IMR-90 (cell line): ENCODE measurements around the gene PCNX2. TPM values are rescaled to one million over a fixed set of nuclear protein-coding genes. Genes with fewer than 3 reads are reported as not detected.

ENCODE experiments used
- ATAC-seq: fragments of 200-7000 bp; cut with Tn5 transposase; 2 replicates; pipeline ENCODE4 v1.9.1; 2020; ENCODE audit warnings: low read depth, mild to moderate bottlenecking, moderate library complexity
- BruUV-seq: library from RNA; stranded (reverse); fragments of 400-500 nt; replicated peaks from 2 replicates; lab custom pipeline; 2021; lab: Mats Ljungman, UMichigan
- CTCF ChIA-PET: fragments of 300-600 bp; formaldehyde crosslinking; extraction: SDS; loops from one replicate; lab custom pipeline; 2021; ENCODE audit warnings: antibody characterized with exemption; lab: Yijun Ruan, JAX
- POLR2A ChIA-PET: fragments of 300-600 bp; sonication (Branson Sonifier 250); formaldehyde crosslinking; loops from one replicate; lab custom pipeline; 2022; ENCODE audit warnings: antibody characterized with exemption; ENCODE audit not compliant: unreplicated experiment; lab: Charles Lee
- DNase-seq: peaks from one replicate; pipeline ENCODE4 v3.0.0; 2013
- H2AFZ ChIP-seq: replicated peaks from 2 replicates; pipeline ENCODE3; 2013; ENCODE audit warnings: low read length, mild to moderate bottlenecking; ENCODE audit not compliant: poor library complexity
- H2AK5ac ChIP-seq: 2 replicates; pipeline ENCODE4 v1.6.1; 2013; ENCODE audit warnings: low read depth, low read length, inconsistent platforms
- H2AK9ac ChIP-seq: replicated peaks from 2 replicates; pipeline ENCODE3; 2013; ENCODE audit warnings: mild to moderate bottlenecking, low read depth, low read length, moderate library complexity; ENCODE audit not compliant: poor library complexity
- H2BK120ac ChIP-seq: 2 replicates; pipeline ENCODE4 v1.6.1; 2013; ENCODE audit warnings: low read depth, low read length, inconsistent platforms
- H2BK15ac ChIP-seq: 3 replicates; pipeline ENCODE4 v1.6.1; 2013; ENCODE audit warnings: low read depth, low read length, inconsistent platforms
- H2BK20ac ChIP-seq: 2 replicates; pipeline ENCODE4 v1.6.1; 2013; ENCODE audit warnings: low read depth, mild to moderate bottlenecking, inconsistent platforms, low read length, moderate library complexity
- H2BK5ac ChIP-seq: 2 replicates; pipeline ENCODE4 v1.6.1; 2013; ENCODE audit warnings: mild to moderate bottlenecking, low read depth, low read length, inconsistent platforms; ENCODE audit not compliant: poor library complexity, severe bottlenecking
- H3K14ac ChIP-seq: replicated peaks from 2 replicates; pipeline ENCODE4 v1.6.1; 2013; ENCODE audit warnings: low read depth, low read length, inconsistent platforms
- H3K18ac ChIP-seq: 2 replicates; pipeline ENCODE4 v1.6.1; 2013; ENCODE audit warnings: low read depth, low read length, control low read depth
- H3K23ac ChIP-seq: 2 replicates; pipeline ENCODE4 v1.6.1; 2013; ENCODE audit warnings: low read depth, low read length, inconsistent platforms
- H3K27ac ChIP-seq: 2 replicates; pipeline ENCODE4 v1.5.1; 2013; ENCODE audit warnings: mild to moderate bottlenecking, control low read depth, low read length; ENCODE audit not compliant: insufficient read depth
- H3K27me3 ChIP-seq: 2 replicates; pipeline ENCODE4 v1.6.1; 2013; ENCODE audit warnings: low read length; ENCODE audit not compliant: control insufficient read depth, insufficient read depth
- H3K36me3 ChIP-seq: 2 replicates; pipeline ENCODE4 v1.6.1; 2013; ENCODE audit warnings: low read length, mixed read lengths; ENCODE audit not compliant: control insufficient read depth, insufficient read depth
- H3K4ac ChIP-seq: 2 replicates; pipeline ENCODE4 v1.6.1; 2013; ENCODE audit warnings: low read depth, low read length, inconsistent platforms
- H3K4me1 ChIP-seq: 2 replicates; pipeline ENCODE4 v1.6.1; 2013; ENCODE audit warnings: low read length, mixed read lengths; ENCODE audit not compliant: control insufficient read depth, insufficient read depth
- H3K4me2 ChIP-seq: 2 replicates; pipeline ENCODE4 v1.6.1; 2013; ENCODE audit warnings: low read depth, mild to moderate bottlenecking, control low read depth, low read length, moderate library complexity
- H3K4me3 ChIP-seq: 2 replicates; pipeline ENCODE4 v1.5.1; 2013; ENCODE audit warnings: low read depth, mild to moderate bottlenecking, control low read depth, low read length, moderate library complexity; ENCODE audit not compliant: insufficient read depth
- H3K56ac ChIP-seq: 2 replicates; pipeline ENCODE4 v1.6.1; 2013; ENCODE audit warnings: low read length, inconsistent platforms; ENCODE audit not compliant: insufficient read depth; ENCODE audit errors: extremely low read depth
- H3K79me1 ChIP-seq, 2 experiments: 2 replicates each; pipeline ENCODE4 v1.6.1; 2013; ENCODE audit warnings: low read length in 2 of 2, inconsistent platforms in 1 of 2, low read depth in 1 of 2
- H3K9ac ChIP-seq: 2 replicates; pipeline ENCODE4 v1.6.1; 2013; ENCODE audit warnings: low read depth, low read length, control low read depth
- H3K9me1 ChIP-seq: 2 replicates; pipeline ENCODE4 v1.6.1; 2013; ENCODE audit warnings: low read length, inconsistent platforms; ENCODE audit not compliant: insufficient read depth
- H3K9me3 ChIP-seq: 2 replicates; pipeline ENCODE4 v1.6.1; 2013; ENCODE audit warnings: low read length; ENCODE audit not compliant: control insufficient read depth, insufficient read depth
- H4K20me1 ChIP-seq: 2 replicates; pipeline ENCODE4 v1.6.1; 2013; ENCODE audit warnings: low read length, inconsistent platforms; ENCODE audit not compliant: insufficient read depth
- H4K5ac ChIP-seq: 2 replicates; pipeline ENCODE4 v1.6.1; 2013; ENCODE audit warnings: mild to moderate bottlenecking, low read depth, low read length, control low read depth
- H4K8ac ChIP-seq, 2 experiments: 2 replicates each; pipeline ENCODE4 v1.6.1; 2013; ENCODE audit warnings: low read depth in 2 of 2, low read length in 2 of 2, control low read depth in 1 of 2, inconsistent platforms in 1 of 2
- H4K91ac ChIP-seq: 2 replicates; pipeline ENCODE4 v1.6.1; 2013; ENCODE audit warnings: low read depth, low read length, inconsistent platforms; ENCODE audit not compliant: insufficient read depth
- BHLHE40 ChIP-seq: fragments of 150-350 bp; IDR thresholded peaks from 2 replicates; pipeline ENCODE4 v1.6.1; 2016; ENCODE audit warnings: mild to moderate bottlenecking, low read depth, low read length
- CEBPB ChIP-seq: IDR thresholded peaks from 2 replicates; pipeline ENCODE4 v1.6.1; 2012; ENCODE audit warnings: low read depth, low read length, improper control_type of control experiment
- FOS ChIP-seq: fragments of 150-350 bp; IDR thresholded peaks from 2 replicates; pipeline ENCODE4 v1.6.1; 2016; ENCODE audit warnings: low read depth, low read length
- MAFK ChIP-seq: IDR thresholded peaks from 2 replicates; pipeline ENCODE4 v1.6.1; 2012; ENCODE audit warnings: low read depth, low read length, improper control_type of control experiment
- MXI1 ChIP-seq: IDR thresholded peaks from 2 replicates; pipeline ENCODE4 v1.6.1; 2012; ENCODE audit warnings: low read depth, mild to moderate bottlenecking, low read length, moderate library complexity, borderline replicate concordance
- RCOR1 ChIP-seq: IDR thresholded peaks from 2 replicates; pipeline ENCODE4 v1.6.1; 2012; ENCODE audit warnings: mild to moderate bottlenecking, low read length, improper control_type of control experiment; ENCODE audit not compliant: insufficient replicate concordance
- RFX5 ChIP-seq: IDR thresholded peaks from 2 replicates; pipeline ENCODE4 v1.8.0; 2012; ENCODE audit warnings: low read depth, mild to moderate bottlenecking, low read length, moderate library complexity
- WGBS, 2 experiments: methylation state at CpG; one replicate each; pipeline versions ENCODE4 v1.1.5 to v1.1.7; 2013; ENCODE audit warnings: missing lambda C conversion rate in 2 of 2; ENCODE audit not compliant: insufficient read length in 1 of 2; ENCODE audit errors: extremely low coverage in 2 of 2; 5-methylcytosine and 5-hydroxymethylcytosine counted together
- dilution Hi-C: fragments of 300-500 bp; cut with HindIII; formaldehyde crosslinking; loops from one replicate; pipeline ENCODE4 v1.14.3; 2018; ENCODE audit warnings: low sequenced_read_pairs; ENCODE audit not compliant: unreplicated experiment
- in situ Hi-C: fragments of 300-500 bp; cut with MboI; formaldehyde crosslinking; loops from 3 replicates; pipeline ENCODE4 v1.14.3; 2019; ENCODE audit warnings: low sequenced_read_pairs, inconsistent platforms, mixed read lengths
- intact Hi-C: fragments of 100-400 bp; cut with micrococcal nuclease; formaldehyde crosslinking; loops from 2 replicates; pipeline ENCODE4 v1.10.0; 2022
- polyA plus RNA-seq, 3 experiments: library from polyadenylated mRNA; depleted of rRNA; stranded (reverse); fragments of >200 nt; gene quantifications; 2 replicates each; pipeline ENCODE4 v1.2.3, GENCODE V29; 2012; ENCODE audit warnings: low replicate concordance in 1 of 3
- total RNA-seq: library from RNA; depleted of rRNA; stranded (reverse); fragments of >200 nt; gene quantifications from 2 replicates; pipeline ENCODE4 v1.2.3, GENCODE V29; 2012

PCNX2 gene
- total and polyA plus RNA-seq, 2 of the 4 experiments (the other 2 are of a cell fraction) = 15.9 to 22.6 TPM

DNA sequence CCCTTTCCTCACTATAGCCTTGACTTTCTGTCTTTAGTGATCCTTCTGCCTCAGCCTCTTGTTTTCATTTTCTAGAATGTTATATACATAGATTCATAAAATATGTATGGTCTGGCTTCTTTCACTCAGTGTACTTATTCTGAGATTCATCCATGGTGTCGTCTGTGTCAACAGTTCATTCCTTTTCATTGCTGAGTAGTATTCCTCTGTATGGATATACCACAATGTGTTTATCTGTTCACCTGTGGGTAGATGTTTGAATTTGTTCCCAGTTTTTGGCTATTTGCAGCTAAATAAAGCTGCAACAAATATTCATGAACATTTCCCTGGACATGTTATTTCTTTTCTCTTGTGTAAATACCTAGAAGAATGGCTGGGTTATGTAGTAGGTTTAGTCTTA is 131.8 kb downstream of the PCNX2 start:
- Histone ChIP-seq H3K27me3 (no peaks in the 10 kb centered on the region), H2AFZ (no peak overlapping the region), H3K36me3 (peaks cover 8% of the 10 kb centered on the region), H3K27ac (no peak overlapping the region), H3K79me1 (no peaks in the 10 kb centered on the region), H3K4me1 (no peaks in the 10 kb centered on the region), H3K4ac (no peak overlapping the region), H2BK120ac (no peak overlapping the region), H3K4me3 (no peak overlapping the region), H3K23ac (no peak overlapping the region), H4K5ac (no peak overlapping the region), H2AK5ac (no peak overlapping the region), H3K9me1 (no peaks in the 10 kb centered on the region), H4K20me1 (no peaks in the 10 kb centered on the region), H3K18ac (no peak overlapping the region), H3K9ac (no peak overlapping the region), H4K8ac (no peak overlapping the region), H4K91ac (no peak overlapping the region), H3K9me3 (no peaks in the 10 kb centered on the region), H3K14ac (no peak overlapping the region), H2BK5ac (no peak overlapping the region), H3K56ac (no peak overlapping the region), H2AK9ac (no peak overlapping the region), H2BK15ac (no peak overlapping the region), H3K4me2 (no peak overlapping the region), H2BK20ac (no peak overlapping the region)
- intact Hi-C loops = no loop called here
- no peak for DNase-seq
- no CpG with 5 or more reads among the region's 1 CpG for WGBS, 2 experiments
- no peak for ATAC-seq
- TF ChIP-seq MXI1 = no peak
- no peak for TF ChIP-seq RCOR1
- no peak for TF ChIP-seq MAFK
- no peak for TF ChIP-seq RFX5
- TF ChIP-seq FOS = no peak
- no peak for TF ChIP-seq CEBPB
- no peak for TF ChIP-seq BHLHE40
- BruUV-seq = no TSS peak
- dilution Hi-C loops = no loop called here
- CTCF ChIA-PET = no interaction called here
- in situ Hi-C loops = no loop called here
- POLR2A ChIA-PET = no interaction called here
